SK-N-MC (cell line): ENCODE measurements around the gene WDR46.

Experiments used
- EZH2 ChIP-seq: fragments of 200-600 bp; sonication (generic); IDR thresholded peaks from one replicate; pipeline ENCODE4 v1.6.1; 2017; ENCODE audit warnings: antibody characterized with exemption
- POLR2AphosphoS5 ChIP-seq: IDR thresholded peaks from 2 replicates; pipeline ENCODE4 v1.6.1; 2012; ENCODE audit warnings: mild to moderate bottlenecking, low read depth, low read length, borderline replicate concordance

- TF ChIP-seq EZH2: no peak
- no peak for TF ChIP-seq POLR2AphosphoS5
These were observed 9.0 kb downstream of the WDR46 start for GRCh38 chr6:33279971-33280511.
